SH-SY5Y (cell line): Measurements from ENCODE around the gene RAB27B.

Experiments
- GATA2 ChIP-seq: IDR thresholded peaks from 2 replicates; pipeline ENCODE4 v1.6.1; 2011; ENCODE audit warnings: mild to moderate bottlenecking, low read depth, low read length
- GATA3 ChIP-seq: IDR thresholded peaks from 2 replicates; pipeline ENCODE4 v1.6.1; 2011; ENCODE audit warnings: low read depth, mild to moderate bottlenecking, low read length, moderate library complexity

RAB27B gene

DNA sequence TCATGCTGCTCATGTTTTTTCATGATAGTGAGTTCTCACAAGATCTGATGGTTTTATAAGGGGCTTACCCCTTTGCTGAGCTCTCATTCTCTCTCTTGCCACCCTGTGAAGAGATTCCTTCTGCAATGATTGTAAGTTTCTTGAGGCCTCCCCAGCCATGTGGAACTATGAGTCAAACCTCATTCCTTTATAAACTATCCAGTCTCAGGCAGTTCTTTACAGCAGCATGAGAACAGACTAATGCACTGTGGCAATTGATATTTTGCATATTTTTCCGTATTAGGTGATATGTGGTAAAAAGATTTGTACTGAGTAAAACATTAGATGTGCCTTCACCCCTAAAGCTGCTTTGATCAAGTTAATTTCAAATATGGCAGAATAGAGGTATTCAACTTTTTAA is 48.8 kb downstream of the RAB27B start:
- TF ChIP-seq GATA3 = no peak
- no peak for TF ChIP-seq GATA2

DNA sequence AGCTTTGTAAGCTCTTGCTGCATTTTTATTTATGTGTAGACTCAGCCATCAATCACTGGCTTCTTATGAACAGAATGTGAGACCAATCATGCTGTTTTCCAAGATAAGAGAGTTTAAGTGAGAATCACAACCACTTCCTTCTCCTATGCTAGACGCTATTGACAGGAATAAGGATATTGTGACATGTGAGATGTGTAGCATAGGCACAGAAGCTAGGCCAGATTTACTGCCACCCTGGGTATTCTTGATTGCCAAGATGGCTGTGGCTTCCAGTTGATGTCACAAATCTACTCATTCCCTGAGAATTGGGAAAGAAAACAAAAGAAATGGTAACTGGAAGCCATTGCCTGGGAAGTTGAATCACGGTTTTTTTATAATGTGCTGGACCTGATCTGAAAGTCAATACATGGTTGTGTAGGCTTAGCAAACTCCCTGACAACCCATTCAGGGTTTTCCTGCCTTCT is 49.9 kb downstream of the RAB27B start:
- no peak for TF ChIP-seq GATA2
- no peak for TF ChIP-seq GATA3

DNA sequence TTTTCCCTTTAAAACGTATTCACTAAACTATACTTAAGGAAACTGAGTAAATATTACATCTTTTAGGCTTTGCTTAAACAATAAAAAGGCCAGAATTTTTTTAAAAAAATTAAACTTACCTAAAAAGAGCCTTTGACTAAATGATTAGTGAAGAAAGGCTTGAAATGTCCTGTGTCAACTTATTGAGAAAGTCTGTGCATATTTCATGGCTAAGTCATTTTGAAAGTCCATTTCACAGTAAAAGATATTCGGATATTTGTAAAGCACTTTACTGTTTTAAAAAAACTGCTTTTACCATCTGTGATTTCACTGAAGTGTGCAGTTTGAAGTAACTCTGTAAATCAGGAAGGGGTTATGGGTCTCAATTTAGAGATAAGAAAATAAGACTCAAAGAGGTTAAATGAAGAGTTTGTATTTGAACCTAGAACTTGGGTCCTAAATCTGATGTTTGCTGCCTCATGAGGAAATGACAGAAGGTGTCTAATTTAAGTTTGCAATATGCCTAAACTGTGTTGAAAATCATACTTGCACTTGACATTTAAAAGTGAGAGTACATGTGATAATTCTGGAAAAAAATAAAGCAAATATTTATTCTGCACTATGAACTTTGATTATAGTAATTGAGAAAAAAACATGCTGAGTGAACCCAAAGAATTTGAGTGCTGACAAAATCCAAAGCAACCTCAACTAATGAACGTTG is 50.5 kb downstream of the RAB27B start:
- no peak for TF ChIP-seq GATA3

DNA sequence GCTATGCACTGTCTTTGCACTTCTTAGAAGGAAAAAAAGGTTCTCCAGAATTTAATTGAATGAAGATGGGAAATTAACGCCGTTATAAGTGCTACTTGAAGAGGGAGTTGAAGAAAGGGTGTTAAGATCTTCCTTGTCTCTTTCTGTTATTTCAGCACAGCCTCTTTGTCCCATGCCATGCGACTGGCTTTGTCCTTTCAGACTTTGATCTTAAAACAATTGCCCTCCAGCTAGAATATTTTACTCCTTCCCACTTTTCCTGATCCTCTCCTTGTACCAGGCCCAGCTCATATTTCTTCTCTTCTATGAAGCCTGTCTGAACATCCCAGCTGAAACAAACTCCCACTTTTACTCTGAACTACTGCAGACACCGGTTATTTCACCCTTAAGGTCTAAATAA is 51.4 kb downstream of the RAB27B start:
- TF ChIP-seq GATA3 = no peak
- no peak for TF ChIP-seq GATA2

DNA sequence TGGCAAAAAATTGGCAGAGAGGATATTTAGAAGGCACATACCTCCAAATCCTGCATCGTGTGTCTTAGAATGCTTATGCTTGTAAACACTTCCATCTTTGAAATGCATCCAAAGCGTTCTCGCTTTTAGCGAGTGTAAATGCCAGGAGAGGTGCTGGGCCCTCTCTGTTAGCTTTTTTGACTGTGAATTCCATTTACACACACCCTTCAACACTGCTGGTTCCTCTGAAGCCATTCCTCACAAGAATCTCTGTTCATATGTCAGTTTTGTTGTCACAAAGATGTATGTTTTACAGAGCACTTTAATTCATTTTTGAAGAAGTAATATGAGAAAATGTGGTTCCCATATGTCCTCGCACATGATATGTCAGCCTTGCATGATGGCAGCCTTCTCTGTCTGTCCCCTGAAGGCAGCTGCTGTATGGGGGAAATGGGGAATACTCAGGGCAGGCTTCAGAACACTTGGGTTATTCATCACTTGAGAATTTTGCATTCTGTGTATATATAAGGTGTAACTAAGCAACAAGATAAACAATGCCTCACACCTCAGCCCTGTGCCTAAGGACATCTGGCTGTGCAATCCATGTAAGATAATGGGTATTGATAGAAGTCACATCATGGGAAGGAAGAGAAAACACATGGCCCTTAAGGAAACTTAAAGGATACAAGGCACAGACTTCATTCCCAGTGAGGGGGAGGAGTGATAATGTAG is 52.3 kb downstream of the RAB27B start:
- TF ChIP-seq GATA3 (no peak), GATA2 (no peak)

DNA sequence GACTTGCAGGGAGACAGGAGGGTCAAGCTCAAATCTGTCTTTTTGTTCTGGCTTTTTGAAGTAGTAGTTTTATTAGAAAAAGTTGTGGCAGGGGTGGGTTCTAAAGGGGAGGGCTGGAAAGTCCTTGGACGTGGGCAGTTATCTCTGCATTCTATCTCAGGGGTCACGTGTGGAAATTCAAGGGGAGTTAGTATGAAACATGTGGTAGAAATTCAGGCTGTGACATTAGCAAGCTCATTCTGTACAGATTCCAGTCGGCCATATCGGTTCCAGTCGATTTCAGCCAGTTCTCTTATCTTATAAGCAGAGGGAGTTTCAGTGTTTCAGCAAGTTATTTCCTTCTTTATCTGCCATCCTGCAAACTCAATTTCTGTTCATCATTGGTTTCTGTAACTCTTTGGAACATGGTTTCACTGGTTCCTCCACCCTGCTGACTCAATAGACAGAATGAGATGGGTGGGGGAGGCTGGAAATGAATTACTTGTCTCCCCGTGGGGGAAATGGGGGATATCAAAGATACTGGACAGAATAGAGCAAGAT is 53.0 kb downstream of the RAB27B start:
- peak; percentile 73; the same call in 1 of the 2 replicates for TF ChIP-seq GATA3
- peak; percentile 81 for TF ChIP-seq GATA2

DNA sequence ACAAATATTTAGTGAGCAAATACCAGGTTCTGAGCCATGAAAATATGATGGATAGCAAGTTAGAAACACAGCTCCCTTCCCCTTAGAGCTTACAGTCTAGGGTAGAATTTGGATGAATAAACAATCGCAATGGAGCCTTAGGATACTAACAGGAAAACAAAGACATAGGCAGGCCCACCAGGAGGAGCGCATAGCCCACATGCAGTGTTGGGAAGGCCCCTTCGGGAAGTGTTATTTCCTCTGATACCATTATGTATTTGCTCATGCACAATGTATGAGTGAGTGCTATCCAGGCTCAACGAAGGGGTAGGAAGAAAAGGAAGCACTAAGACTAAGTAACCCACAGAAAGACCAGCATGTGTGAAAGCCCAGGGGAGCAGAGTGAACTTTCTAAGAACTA is 54.0 kb downstream of the RAB27B start:
- no peak for TF ChIP-seq GATA3
- no peak for TF ChIP-seq GATA2

DNA sequence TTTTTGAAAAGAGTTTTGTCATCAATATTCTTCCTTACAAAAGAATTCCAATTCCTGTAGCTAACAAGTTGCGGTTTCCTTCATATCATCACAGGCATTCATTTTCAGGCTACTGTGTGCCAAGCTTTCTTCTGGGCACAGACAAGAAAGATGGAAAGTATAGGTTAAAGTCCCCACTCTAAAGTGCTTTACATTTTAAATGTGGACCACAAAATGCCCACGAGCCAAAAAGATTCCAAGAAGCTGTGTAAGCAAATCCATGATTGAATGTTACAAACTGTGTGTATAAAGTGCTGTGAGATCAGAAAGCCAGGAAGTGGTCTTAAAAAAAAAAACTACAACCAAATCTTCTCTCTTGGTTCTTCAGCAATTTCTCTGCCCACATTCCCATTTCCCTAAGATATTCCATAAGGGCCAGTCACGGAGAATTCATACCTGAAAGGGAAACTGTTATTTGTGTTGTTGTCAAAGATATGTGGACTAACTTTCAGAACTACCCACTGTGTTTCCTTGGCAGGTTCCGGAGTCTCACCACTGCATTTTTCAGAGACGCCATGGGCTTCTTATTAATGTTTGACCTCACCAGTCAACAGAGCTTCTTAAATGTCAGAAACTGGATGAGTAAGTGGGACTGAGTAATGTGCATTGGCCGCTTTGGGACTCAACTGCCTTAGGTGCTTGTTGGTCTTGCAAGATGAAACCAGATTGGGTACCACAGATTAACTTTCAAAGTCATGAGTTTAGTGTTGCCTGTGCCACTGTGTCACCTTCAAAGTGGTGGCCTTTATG is 55.7 kb downstream of the RAB27B start:
- no peak for TF ChIP-seq GATA3

DNA sequence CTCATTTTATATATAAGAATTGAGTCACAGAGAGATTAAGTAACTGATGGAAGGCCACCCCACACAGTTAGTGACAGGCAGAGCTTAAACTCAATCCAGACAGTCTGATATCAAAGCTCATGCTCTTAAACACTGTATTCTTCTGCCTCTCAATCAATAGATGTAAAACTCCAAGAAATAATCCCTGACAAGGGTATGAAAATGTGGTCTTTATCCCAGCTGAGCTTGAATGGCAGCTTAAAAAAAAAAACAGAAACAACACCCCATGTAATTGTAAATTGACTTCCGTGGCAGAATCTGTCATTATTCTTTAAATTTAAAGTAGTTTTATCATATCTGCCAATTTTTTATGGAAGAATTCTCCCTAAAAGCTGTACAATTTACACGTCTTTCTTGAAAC is 60.1 kb downstream of the RAB27B start:
- TF ChIP-seq GATA2 (no peak), GATA3 (no peak)

DNA sequence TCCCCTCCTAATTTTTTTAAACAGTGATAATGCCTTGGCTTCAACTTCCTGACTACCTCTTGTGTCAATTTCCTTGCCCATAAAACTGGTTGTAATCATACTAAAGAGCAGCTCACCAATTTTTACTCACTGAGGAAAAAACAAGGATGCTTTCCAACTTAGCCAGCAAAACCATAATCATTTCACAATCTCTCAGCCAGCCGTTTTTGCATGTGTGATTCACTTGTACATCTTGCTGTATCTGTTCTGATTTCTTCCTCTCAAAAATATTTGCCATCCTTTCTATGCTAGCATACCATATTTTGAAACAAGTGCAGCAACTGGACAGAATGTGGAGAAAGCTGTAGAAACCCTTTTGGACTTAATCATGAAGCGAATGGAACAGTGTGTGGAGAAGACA is 60.7 kb downstream of the RAB27B start:
- TF ChIP-seq GATA2 (no peak), GATA3 (no peak)

DNA sequence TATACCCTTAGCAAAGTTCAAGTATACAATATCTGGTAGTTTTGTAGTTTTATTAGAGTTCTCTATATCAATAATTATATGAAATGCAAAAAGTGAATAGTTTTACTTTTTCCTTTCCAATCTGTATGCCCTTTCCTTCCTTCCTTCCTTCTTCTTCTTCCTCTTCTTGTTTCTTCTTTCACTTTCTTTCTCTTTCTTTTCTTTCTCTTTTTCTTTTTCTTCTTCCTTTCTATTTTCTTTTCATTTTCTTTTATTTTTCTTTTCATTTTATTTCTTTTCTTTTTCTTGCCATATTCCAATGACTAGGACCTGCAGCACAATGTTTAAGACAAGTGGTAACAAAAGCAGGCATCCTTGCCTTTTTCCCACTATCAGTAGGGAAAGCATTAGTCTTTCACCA is 71.2 kb downstream of the RAB27B start:
- TF ChIP-seq GATA3 = no peak

DNA sequence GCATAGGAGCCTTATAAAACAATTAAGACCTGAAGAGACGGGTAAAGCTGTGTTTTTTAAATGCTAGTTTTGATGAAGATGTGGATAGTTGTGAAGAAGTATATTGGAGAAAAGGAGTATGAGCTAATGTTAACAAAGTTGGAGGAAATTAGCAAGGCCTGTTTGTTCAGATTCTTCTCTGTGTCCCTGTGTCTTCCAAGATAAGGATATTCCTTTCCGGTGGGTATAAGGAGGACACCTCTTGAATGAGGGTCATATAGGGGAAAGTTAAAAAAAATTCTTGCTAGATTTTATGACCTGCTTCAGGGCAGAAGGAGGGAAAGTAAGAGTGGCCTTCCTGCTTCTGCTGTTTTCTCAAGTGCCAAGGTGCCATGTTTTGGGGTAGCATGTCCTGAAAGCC is 72.0 kb downstream of the RAB27B start:
- TF ChIP-seq GATA2 (no peak), GATA3 (no peak)

DNA sequence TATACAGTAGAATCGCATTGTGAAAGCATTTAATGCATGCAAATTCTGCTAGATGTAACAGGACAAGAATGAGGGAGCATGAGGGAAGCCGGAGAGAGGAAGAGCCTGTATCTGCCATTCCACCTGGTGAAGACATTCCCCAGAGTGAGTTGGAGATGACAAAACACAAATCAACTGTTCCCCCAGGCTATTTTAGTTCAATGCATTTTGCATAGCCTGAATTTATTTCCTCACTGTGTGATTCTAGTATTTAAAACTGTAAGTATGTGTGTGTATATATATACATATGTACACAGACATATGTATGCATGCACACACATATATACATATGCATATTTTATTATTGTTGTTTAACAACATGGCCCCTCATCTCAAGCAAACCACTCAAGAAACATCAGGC is 76.3 kb downstream of the RAB27B start:
- TF ChIP-seq GATA2 = no peak
- no peak for TF ChIP-seq GATA3

DNA sequence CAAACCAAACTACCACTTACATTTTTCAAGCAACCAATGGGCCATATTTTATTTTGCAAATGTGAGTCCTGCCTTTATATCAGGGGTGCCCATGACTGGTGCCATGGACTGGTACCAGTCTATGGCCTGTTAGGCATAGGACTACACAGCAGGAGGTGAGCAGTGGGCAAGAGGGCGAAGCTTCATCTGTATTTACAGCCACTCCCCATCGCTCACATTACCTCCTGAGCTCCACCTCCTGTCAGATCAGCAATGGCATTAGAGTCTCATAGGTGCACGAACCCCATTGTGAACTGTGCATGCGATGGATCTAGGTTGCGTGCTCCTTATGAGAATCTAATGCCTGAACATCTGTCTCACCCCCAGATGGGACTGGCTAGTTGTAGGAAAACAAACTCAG is 77.4 kb downstream of the RAB27B start:
- no peak for TF ChIP-seq GATA2
- TF ChIP-seq GATA3 = no peak
